Measurements from ENCODE around the gene IPO7.

DNA sequence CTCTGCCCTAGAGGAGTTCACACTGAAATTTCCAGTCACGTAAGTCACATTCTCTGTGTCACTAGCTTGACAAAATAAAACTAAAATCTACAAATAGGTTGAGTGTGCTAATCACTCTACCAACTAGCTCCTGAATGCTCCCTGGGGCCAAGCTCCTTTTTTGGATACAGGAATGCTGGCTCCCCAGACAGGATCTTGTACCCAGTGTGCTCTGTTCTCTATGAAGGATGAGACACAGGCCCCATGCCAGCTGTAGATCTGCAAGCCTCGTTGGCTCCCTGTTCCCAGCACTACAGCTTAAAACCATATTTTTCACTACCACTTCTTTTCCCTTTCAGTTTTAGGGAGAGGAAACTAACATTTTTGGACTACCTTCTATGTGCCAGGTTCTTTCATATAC, 3.7 kb upstream of the IPO7 start:
- TF ChIP-seq, protein P1, sequence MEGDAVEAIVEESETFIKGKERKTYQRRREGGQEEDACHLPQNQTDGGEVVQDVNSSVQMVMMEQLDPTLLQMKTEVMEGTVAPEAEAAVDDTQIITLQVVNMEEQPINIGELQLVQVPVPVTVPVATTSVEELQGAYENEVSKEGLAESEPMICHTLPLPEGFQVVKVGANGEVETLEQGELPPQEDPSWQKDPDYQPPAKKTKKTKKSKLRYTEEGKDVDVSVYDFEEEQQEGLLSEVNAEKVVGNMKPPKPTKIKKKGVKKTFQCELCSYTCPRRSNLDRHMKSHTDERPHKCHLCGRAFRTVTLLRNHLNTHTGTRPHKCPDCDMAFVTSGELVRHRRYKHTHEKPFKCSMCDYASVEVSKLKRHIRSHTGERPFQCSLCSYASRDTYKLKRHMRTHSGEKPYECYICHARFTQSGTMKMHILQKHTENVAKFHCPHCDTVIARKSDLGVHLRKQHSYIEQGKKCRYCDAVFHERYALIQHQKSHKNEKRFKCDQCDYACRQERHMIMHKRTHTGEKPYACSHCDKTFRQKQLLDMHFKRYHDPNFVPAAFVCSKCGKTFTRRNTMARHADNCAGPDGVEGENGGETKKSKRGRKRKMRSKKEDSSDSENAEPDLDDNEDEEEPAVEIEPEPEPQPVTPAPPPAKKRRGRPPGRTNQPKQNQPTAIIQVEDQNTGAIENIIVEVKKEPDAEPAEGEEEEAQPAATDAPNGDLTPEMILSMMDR (conservative IDR thresholded peaks at IDR 0.05): no peak
- TF ChIP-seq EZH2 (IDR thresholded peaks at IDR 0.05; ENCODE audit: low read depth): no peak
